GM11168 (cell line): ENCODE measurements around the gene C2orf74.
"Not testable (repeated sequence)": the region's sequence is repeated elsewhere in the genome, so short reads cannot be mapped to it uniquely, and the experiment has no call there.

ENCODE experiments used
- in situ Hi-C: fragments of 300-500 bp; cut with MboI; formaldehyde crosslinking; loops from one replicate; pipeline ENCODE4 v1.12.0; 2022; ENCODE audit warnings: low sequenced_read_pairs; ENCODE audit not compliant: unreplicated experiment

The C2orf74 gene

GRCh38 chr2:61161888-61162287, at the start of gene C2orf74:
C2orf74 (plus strand) TSS chr2:61162188; CDS start chr2:61162515, 327 bp downstream.
- in situ Hi-C loops, result no loop called here

GRCh38 chr2:61114147-61114546, 47.8 kb upstream of the C2orf74 start:
- in situ Hi-C loops, result no loop called here

DNA sequence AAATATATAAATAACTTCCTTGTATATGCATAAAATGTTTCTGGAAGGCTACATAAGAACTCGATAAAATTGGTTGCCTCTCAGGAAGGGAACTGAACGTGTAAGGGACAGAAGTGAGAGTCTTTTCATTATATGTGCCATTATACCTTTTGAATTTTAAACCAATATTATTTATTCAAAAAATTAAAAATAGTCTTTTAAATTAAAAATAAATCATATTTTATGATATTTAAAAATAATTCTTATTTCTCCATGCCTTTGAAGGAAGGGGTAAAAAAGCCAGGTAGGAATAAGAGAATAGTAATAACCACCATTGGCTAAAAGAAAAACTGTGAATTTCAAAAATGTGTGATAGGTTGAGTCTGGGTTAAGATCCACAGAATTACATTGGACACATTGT, 45.7 kb upstream of the C2orf74 start:
- in situ Hi-C loops, result no loop called here

DNA sequence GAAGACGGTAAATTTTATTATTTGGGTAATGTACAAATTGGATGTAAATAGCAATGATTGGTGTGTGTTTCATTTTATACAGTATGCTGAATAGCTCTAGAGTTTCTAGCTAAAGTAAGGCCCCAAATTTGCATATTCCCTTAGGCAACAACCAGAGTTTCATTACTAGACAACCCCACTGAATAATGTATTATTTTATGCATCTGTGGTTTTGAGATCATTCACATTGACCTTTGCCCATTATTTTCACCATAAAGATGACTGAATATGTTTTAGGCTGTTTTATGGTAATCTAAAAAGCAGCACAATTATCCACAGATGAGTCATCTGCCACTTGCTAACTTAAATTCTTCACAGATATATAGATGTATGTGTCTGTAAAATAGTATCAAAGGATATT, 44.5 kb upstream of the C2orf74 start:
- in situ Hi-C loops, result no loop called here

- in situ Hi-C loops, result no loop called here
Observed at GRCh38 chr2:61125123-61125710, 36.8 kb upstream of the C2orf74 start.

DNA sequence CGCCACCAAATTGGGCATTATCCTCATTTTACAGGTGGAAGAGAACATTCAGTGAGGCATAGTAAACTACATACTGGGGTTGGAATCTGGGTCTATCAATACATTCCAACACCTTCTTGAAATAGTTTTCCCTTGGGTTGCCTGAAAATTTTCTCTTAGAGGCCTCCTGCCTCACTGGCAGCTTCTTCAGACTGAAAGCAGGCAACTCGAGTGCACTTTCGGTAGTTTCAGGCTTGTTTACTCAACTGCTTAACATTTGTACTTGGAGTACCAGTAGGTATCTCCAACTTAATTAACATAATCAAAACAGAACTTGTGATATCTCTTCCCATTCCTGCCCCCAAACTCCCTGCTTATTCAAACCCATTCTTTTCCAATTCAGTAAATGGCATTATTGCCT, 36.2 kb upstream of the C2orf74 start:
- in situ Hi-C loops, result no loop called here

GRCh38 chr2:61128122-61128521, 33.9 kb upstream of the C2orf74 start:
- in situ Hi-C loops, result not testable (repeated sequence)

DNA sequence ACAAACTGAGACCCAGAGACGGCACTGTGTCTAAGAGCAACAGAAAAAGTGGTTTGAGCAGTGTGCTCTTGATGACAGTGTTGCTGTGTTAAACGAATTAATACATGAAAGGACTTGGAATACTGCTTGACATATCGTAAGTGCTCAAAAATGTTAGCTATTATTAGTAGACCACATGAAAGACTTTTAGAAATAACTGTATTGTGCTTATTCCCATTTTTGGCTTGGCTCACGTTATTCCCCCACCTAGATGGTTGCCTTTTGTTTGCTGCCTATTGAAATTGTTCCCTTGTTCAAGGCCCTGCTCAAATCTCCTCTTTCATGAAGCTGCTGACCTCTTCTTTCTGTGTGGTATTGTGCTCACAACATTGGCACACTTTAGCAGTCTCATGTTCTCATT, 27.8 kb upstream of the C2orf74 start:
- in situ Hi-C loops, result no loop called here

DNA sequence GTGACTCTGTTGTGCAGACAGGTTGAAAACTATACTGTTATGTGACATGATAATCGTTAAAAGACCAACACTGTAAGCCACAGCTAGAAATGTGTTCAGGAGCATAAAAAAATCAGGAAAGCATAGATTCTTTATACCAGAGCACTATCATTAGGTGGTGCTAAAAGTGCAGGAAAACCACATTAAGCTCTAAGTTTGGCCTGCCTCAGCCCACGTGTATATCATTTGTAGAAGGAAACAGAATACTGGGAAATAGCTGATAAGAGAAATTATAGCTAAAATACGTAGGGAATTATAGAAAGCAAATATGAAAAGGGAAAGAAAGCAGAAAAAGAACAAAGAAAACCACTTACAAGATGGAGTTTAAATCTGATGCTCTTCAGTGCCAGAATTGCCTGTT, 26.5 kb upstream of the C2orf74 start:
- in situ Hi-C loops, result no loop called here

GRCh38 chr2:61138859-61139258, 23.1 kb upstream of the C2orf74 start:
- in situ Hi-C loops, result no loop called here

DNA sequence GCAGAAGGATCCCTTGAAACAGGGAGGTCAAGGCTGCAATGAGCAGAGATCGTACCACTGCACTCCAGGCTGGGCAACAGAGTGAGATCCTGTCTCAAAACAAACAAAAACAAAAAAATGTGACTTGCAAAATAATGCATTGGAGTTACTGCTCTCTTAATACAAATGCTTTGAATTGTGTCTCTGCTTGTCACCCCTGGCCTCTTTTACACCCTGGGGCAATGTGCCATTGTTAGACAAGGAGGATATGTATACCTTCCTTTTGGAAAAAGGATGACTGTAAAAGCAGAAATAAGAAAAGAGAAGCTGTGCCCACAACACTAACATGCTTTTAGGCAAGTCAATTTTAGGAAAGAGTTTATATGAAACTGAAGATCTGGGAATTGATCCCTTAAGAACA, 20.8 kb upstream of the C2orf74 start:
- in situ Hi-C loops, result no loop called here

DNA sequence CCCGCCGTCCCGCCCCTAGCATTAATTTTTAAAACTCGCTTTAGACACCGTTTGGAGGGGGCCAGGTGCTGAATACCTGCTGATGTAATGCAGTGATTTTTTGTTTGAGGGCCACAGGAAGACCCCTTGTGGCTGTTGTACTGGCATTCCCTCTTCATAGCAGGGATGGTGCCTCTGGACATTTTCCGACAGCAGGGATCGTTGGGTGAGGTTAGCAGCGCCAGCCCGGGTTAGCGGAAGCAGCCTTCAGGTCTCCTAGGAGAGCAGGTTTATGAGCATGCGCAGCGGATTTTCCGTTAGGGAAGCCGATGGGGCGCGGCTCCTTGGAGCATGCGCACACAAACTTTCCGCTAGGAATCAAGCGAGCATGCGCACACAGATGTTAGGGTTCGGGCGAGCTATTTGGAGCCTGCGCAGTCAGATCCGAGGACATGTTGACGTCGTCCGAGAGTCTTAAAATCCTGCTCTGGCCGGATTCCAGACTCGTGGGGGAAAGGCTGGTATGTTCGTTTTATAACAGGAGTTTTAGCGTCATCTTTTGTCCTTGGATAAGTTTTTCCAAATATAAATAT, 17.2 kb upstream of the C2orf74 start:
- in situ Hi-C loops, result no loop called here

DNA sequence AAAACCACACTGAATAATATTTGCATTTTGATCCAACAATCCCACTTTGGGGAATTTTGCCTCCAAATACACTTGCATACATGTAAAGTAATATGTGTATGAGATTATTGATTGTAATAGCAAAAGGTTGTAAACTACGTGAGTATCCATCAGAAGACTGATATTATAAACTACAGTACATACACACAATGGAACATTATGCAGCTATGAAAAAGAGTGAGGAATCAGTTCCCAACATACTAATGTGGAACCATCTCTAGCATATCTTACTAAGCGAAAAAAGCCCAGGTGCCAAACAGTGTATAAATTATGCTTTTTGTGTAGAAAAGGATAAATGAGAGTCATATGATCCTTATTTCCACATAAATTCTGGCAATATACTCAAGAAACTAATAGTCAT, 16.0 kb upstream of the C2orf74 start:
- in situ Hi-C loops, result no loop called here

DNA sequence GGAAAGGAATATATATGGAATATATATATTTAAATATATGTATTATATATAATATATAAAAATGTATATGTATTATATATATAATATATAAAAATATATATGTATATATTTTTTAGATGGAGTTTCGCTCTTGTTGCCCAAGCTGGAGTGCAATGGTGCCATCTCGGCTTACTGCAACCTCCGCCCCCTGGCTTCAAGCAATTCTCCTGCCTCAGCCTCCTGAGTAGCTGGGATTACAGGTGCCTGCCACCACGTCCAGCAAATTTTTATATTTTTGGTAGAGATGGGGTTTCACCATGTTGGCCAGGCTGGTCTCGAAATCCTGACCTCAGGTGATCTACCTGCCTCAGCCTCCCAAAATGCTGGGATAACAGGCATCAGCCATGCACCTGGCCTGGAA, 13.9 kb upstream of the C2orf74 start:
- in situ Hi-C loops, result not testable (repeated sequence)

DNA sequence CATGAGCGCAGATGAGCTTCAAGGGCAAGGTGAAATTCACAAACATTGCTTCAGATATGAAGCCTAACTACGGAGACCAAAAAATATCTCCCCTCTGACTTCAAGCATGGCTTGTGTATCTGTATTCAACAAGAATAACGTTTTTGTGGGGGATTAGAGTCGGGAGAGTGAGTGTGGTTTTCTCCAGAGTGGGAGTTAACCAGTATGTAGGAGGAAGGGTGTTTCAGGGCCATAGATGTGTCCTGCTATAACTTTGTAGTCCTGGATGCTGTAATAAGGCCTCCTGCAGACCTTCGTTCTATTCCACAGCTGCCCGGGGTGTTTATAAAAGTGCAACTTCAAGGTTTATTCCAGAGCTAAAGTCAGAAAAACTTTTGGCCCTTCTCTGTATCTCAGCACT, 12.9 kb upstream of the C2orf74 start:
- in situ Hi-C loops, result no loop called here

DNA sequence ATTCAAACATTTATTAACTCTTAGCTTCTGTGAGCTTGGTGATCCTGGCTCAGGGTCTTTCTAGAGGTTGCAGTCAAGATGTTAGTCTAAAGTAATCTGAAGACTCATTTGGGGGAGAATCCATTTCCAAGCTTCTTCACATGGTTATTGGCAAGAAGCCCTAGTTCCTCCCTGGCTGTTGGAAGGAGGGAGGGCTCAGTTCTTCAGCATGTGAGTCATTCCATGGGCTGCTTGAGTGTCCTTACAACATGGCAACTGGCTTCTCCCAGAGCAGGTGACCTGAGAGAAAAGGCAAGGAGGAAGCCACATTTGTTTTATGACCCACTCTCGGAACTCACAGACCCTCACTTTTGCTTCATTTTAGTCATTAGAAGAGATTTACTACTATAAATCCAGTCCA, 10.6 kb upstream of the C2orf74 start:
- in situ Hi-C loops, result no loop called here

DNA sequence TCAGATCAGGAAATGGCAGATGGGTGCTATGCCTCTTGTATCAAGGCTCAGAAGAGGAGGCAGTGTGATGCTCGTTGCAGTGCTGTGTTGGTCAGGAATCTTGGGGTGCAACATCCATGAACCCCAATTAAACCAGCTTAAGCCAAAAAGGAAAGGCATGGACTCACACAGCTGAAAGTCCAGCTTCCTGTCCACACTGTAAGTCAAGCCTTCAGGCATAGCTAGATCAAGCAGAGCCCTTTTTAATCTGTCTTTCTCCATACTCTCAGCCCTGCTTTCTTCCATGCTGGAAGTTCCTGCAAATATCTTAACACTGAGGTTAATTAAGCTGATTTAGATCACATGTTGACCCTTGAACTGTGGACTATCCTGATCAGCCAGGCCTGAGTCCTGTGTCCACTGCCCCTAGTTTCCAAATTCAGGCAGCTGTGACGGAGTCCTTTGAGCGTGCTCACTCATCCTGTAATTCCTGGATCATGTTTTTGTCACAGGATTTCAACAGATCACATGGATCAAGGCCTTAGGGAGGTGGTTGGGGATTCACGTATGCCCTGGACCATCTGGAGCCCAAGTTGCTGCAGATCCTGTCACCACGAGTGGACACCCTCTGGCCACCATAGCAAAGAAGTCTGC, 4.5 kb upstream of the C2orf74 start:
- in situ Hi-C loops, result no loop called here

- in situ Hi-C loops, result no loop called here
Observed at GRCh38 chr2:61158356-61158955, 3.5 kb upstream of the C2orf74 start.

DNA sequence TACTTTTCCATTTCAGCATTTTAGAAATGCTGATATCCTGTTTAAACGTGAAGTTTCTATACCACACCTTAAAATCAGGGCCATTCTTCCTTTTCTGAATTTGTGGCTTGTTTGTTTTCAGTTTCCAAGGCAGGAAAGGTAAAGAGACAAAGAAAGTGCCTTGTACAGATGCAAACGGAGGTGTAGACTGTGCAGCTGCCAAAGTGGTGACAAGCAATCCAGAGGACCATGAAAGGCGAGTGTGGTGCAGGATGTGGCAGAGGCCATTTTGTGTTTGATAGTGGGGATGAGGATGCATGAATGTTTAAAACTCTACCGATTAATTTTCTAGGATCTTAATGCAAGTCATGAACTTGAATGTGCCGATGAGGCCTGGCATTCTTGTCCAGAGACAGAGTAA, 733 bp downstream of the C2orf74 start:
- in situ Hi-C loops, result no loop called here

GRCh38 chr2:61165082-61165481, 3.1 kb downstream of the C2orf74 start:
- in situ Hi-C loops, result not testable (repeated sequence)

DNA sequence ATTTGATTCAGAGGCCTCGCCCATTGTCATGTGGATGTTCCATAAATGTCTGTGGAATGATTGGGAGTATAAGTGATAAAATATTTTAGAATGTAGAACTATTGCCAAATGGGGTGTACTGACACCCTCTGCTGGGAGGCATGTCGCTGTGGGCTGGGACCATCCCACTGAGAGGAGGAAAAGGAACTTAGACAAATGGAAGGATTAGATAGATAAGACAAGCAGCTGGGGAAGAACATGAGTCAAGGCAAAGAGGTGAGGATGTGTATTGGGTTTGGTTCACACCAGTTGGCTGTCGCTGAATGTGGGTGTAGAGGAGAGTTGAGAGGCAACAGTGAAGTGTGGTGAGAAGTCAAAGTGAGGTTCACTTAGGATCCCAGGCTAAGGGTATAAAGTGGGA, 4.0 kb downstream of the C2orf74 start:
- in situ Hi-C loops, result no loop called here

GRCh38 chr2:61167579-61167978, 5.6 kb downstream of the C2orf74 start:
- in situ Hi-C loops, result no loop called here
